Measurements from ENCODE around the gene CELF5. TPM values are rescaled to one million over a fixed set of nuclear protein-coding genes. Genes with fewer than 3 reads are reported as not detected.
"Not testable (repeated sequence)": the region's sequence is repeated elsewhere in the genome, so short reads cannot be mapped to it uniquely, and the experiment has no call there.

CELF5 gene
- polyA plus RNA-seq, 1 donor from 2014 or later: not detected

DNA sequence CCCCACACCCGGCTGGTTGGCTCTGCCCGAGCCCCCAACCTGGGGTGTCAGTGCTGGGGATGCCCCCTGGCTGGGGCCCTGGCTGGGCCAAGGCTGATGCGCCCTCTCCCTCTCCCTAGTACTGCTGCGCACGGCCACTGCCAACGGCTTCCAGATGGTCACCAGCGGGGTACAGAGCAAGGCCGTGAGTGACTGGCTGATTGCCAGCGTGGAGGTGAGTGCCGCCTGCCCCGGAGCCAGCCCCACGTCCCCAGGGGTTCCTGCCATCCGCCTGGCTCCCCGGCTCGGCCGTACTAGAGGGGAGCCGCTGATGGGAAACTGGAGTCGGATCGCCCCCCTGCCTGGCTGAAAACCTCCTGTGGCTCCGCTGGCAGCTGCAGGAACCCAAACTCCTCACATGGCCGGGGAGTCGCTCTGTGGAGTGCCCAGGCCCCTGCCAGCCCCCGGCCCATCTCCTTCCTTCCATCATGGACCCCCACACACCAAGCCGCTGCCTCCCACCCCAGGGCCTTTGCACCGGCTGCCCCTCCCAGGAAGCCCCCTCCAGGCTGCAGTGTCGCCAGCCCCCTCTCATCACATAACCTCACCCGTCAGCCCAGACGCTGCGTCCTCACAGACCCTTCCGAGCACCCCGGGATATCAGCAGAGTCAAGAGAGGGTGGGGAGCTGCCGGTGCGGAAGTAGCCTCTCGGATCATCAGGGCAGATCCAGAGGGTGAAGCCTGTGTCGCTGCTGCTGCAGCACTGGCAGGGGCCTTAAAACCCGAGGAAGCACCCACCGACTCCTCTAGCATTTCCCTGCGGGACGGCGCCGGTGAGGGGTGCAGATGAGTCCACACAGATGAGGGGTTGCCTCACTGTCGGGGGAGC, 28.2 kb upstream of the CELF5 start:
- Mint-ChIP-seq H3K36me3 (peaks cover 4% of the 10 kb centered on the region), H3K9me3 (no peaks in the 10 kb centered on the region), H3K27me3 (no peaks in the 10 kb centered on the region), H3K27ac (no peak overlapping the region), H3K4me1 (no peaks in the 10 kb centered on the region), H3K4me3 (no peak overlapping the region)

GRCh38 chr19:3196933-3197205, 27.6 kb upstream of the CELF5 start:
- H3K36me3 Mint-ChIP-seq: peaks cover 4% of the 10 kb centered on the region
- H3K9me3 Mint-ChIP-seq: no peaks in the 10 kb centered on the region
- H3K4me1 Mint-ChIP-seq: no peaks in the 10 kb centered on the region
- H3K4me3 Mint-ChIP-seq: peak overlapping the region in 1 of 4 donors; percentile 29
- H3K27me3 Mint-ChIP-seq: no peaks in the 10 kb centered on the region
- H3K27ac Mint-ChIP-seq: no peak overlapping the region

DNA sequence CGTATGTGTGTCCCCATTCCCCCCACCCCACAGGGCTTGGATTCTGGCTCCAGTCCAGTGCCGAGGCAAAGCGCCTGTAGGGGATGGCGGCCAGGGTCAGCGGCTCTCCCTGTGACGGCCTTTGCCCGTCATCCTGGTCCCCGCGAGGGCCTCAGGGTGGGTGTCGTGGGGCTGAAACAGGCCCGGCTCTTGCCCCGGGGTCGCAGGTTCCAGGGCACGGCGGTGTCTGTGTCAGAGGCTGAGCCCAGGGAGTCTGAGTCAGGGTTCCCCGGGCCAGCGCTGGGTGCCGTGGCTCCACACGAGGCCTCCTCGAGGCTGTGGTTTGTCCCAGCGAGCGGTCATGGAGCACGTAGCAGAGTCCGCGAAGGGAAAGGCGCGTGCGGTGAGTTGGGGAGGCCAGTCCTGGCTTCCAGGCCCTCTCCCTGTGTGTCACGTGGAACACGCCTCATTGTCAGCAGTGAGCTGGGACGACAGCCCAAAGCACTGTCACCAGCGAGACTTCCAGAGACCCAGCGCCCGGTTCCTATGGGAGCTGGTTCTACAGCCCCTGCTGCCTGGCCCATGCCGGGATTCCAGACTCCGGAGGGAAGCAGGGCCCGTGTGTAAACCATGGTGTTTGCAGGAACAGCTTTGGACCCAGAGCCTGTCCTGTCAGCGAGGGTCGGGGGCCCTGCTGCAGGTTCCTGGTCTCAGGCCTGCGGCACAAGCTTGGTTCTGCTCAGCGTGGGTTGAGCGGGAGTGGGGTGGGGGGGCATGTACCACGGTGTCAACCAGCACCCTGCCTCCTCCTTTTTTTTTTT, 25.4 kb upstream of the CELF5 start:
- H3K36me3 Mint-ChIP-seq: peaks cover 4% of the 10 kb centered on the region
- no peaks in the 10 kb centered on the region for H3K4me1 Mint-ChIP-seq
- H3K4me3 Mint-ChIP-seq: no peak overlapping the region
- no peak overlapping the region for H3K27ac Mint-ChIP-seq
- H3K27me3 Mint-ChIP-seq: no peaks in the 10 kb centered on the region
- no peaks in the 10 kb centered on the region for H3K9me3 Mint-ChIP-seq

DNA sequence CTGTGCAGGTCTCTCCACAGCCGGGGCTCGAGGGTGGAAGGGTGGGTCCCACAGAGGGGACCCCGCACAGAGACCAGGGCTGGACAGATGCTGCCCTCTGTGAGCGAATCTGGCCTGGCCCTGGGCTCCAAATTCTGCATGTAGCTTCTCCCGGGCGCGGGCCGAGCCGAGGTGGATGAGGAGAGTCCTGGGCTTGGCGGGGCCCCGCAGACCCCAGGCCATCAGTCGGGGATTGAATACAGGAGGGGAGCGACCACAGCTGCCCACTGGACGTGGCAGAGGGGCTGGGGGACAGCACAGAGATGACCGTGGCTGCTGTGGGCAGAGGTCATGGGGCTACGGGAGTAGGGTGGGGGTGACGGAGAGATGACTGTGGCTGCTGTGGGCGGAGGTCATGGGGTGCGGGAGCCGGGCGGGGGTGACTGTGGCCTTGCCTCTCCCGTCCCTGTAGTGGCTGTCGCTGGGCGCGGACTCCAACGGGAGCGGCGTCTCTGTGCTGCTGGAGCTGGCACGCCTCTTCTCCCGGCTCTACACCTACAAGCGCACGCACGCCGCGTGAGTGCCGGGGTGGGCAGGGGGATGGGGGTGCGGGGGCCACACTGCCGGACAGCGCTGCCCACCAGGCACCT, 23.3 kb upstream of the CELF5 start:
- H3K4me3 Mint-ChIP-seq: no peak overlapping the region
- no peak overlapping the region for H3K27ac Mint-ChIP-seq
- no peaks in the 10 kb centered on the region for H3K36me3 Mint-ChIP-seq
- H3K27me3 Mint-ChIP-seq: no peaks in the 10 kb centered on the region
- H3K4me1 Mint-ChIP-seq: no peaks in the 10 kb centered on the region
- H3K9me3 Mint-ChIP-seq: no peaks in the 10 kb centered on the region

GRCh38 chr19:3201911-3202310, 22.6 kb upstream of the CELF5 start:
- no peaks in the 10 kb centered on the region for H3K27me3 Mint-ChIP-seq
- no peaks in the 10 kb centered on the region for H3K36me3 Mint-ChIP-seq
- H3K9me3 Mint-ChIP-seq: no peaks in the 10 kb centered on the region
- H3K4me3 Mint-ChIP-seq: no peak overlapping the region
- H3K27ac Mint-ChIP-seq: no peak overlapping the region
- no peaks in the 10 kb centered on the region for H3K4me1 Mint-ChIP-seq

- H3K27me3 Mint-ChIP-seq: no peaks in the 10 kb centered on the region
- H3K27ac Mint-ChIP-seq: no peak overlapping the region
- no peaks in the 10 kb centered on the region for H3K36me3 Mint-ChIP-seq
- no peaks in the 10 kb centered on the region for H3K9me3 Mint-ChIP-seq
- H3K4me1 Mint-ChIP-seq: no peaks in the 10 kb centered on the region
- H3K4me3 Mint-ChIP-seq: no peak overlapping the region
Measured at GRCh38 chr19:3202346-3202745, 22.1 kb upstream of the CELF5 start.

DNA sequence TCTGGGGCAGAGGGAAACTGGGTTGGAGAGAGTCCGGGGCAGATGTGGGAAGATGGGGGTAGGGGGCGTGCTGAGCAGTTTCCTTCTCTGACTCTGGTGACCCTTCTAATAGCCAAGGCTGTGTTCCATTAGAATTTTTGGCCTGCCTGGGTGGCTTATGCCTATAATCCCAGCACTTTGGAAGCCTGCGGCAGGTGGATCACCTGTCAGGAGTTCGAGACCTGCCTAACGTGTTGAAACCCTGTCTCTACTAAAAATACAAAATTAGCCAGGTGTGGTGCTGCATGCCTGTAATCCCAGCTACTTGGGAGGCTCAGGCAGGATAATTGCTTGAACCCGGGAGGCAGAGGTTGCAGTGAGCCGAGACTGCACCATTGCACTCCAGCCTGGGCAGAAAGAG, 21.6 kb upstream of the CELF5 start:
- H3K27ac Mint-ChIP-seq, H3K4me1 Mint-ChIP-seq, H3K36me3 Mint-ChIP-seq, H3K27me3 Mint-ChIP-seq, H3K9me3 Mint-ChIP-seq, H3K4me3 Mint-ChIP-seq: not testable (repeated sequence)

DNA sequence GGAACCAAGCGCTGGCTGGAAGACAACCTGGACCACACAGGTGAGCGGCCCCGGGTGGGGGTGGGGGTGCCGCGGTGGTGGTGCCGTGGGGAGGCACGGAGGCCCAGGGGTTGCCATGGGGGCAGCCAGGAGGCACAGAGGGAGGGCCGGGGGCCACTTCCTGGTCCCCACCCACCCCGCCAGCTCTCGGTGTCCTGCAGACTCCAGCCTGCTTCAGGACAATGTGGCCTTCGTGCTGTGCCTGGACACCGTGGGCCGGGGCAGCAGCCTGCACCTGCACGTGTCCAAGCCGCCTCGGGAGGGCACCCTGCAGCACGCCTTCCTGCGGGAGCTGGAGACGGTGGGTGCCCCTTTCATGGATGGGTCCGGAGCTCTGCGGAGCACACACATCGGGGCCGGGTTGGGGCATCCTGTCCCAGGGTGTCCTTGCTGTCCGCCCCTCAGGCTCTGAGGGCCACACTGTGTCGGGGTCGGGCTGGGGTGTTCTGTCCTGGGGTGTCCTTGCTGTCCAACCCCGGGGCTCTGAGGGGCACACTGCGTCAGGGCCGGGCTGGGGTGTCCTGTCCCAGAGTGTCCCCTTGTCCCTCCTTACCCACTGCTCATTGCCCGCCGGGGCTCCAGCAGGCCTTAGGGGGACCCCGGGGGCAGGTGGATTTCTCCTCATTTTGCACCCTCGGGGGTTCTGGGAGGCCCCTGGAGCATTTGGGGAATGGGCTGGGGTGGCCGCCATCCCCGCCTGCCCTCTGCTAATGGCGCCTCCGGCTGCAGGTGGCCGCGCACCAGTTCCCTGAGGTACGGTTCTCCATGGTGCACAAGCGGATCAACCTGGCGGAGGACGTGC, 20.4 kb upstream of the CELF5 start:
- H3K27ac Mint-ChIP-seq: no peak overlapping the region
- H3K4me3 Mint-ChIP-seq: no peak overlapping the region
- no peaks in the 10 kb centered on the region for H3K27me3 Mint-ChIP-seq
- H3K9me3 Mint-ChIP-seq: no peaks in the 10 kb centered on the region
- H3K36me3 Mint-ChIP-seq: no peaks in the 10 kb centered on the region
- no peaks in the 10 kb centered on the region for H3K4me1 Mint-ChIP-seq

DNA sequence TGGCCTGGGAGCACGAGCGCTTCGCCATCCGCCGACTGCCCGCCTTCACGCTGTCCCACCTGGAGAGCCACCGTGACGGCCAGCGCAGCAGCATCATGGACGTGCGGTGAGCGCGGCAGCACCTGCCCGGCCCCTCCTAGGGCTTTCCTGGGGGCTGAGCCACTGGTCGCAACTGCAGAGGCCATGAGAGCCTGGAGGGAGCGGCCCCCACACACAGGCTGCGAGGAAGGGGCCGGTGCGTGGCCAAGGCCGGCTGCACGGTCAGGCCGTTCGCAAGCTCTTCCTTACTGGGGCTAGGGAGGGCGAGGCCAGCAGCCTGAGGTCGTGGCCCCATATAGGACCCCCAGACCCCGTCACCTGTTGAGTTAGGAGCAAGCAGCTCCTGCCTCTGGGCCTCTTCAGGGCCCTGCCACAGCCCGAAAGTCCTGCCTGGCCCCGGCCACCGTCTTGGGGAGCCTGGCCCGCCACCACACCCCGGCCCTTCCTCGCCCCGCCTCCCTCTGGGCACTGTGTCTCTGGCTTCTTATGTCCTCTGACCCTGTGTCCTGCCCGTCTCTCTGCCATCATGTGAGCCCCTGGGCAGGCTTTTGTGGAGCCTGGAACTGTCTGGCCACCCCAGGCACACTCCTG, 19.7 kb upstream of the CELF5 start:
- no peaks in the 10 kb centered on the region for H3K36me3 Mint-ChIP-seq
- peaks cover 0 to 4% (median 0%) of the 10 kb centered on the region in 3 donors for H3K4me1 Mint-ChIP-seq
- H3K27me3 Mint-ChIP-seq: no peaks in the 10 kb centered on the region
- H3K9me3 Mint-ChIP-seq: no peaks in the 10 kb centered on the region
- H3K4me3 Mint-ChIP-seq: no peak overlapping the region
- no peak overlapping the region for H3K27ac Mint-ChIP-seq

GRCh38 chr19:3206216-3206953, 18.1 kb upstream of the CELF5 start:
- H3K4me3 Mint-ChIP-seq: no peak overlapping the region

DNA sequence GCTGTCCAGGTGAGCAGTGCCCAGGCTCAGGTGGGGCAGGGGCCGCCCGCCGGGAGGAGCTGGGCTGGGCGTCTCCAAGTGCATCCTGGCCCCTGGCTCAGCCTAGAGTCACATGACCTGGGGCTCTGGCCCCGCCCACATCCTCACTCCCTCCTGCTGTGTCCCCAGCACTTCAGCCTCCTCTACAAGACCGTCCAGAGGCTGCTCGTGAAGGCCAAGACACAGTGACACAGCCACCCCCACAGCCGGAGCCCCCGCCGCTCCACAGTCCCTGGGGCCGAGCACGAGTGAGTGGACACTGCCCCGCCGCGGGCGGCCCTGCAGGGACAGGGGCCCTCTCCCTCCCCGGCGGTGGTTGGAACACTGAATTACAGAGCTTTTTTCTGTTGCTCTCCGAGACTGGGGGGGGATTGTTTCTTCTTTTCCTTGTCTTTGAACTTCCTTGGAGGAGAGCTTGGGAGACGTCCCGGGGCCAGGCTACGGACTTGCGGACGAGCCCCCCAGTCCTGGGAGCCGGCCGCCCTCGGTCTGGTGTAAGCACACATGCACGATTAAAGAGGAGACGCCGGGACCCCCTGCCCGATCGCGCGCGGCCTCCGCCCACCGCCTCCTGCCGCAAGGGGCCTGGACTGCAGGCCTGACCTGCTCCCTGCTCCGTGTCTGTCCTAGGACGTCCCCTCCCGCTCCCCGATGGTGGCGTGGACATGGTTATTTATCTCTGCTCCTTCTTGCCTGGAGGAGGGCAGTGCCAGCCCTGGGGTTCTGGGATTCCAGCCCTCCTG, 16.8 kb upstream of the CELF5 start:
- Mint-ChIP-seq H3K9me3 (no peaks in the 10 kb centered on the region), H3K36me3 (peaks cover 2% of the 10 kb centered on the region), H3K4me3 (no peak overlapping the region), H3K27me3 (no peaks in the 10 kb centered on the region), H3K27ac (no peak overlapping the region), H3K4me1 (peaks cover 0 to 4% (median 1%) of the 10 kb centered on the region in 3 donors)

More at GRCh38 chr19:3206216-3206953, 18.1 kb upstream of the CELF5 start:
- peaks cover 2% of the 10 kb centered on the region for H3K36me3 Mint-ChIP-seq
- no peak overlapping the region for H3K27ac Mint-ChIP-seq
- peaks cover 0 to 4% (median 0%) of the 10 kb centered on the region in 3 donors for H3K4me1 Mint-ChIP-seq
- no peaks in the 10 kb centered on the region for H3K9me3 Mint-ChIP-seq
- H3K27me3 Mint-ChIP-seq: no peaks in the 10 kb centered on the region

GRCh38 chr19:3208317-3209207, 15.9 kb upstream of the CELF5 start:
- H3K4me3 Mint-ChIP-seq: no peak overlapping the region
- peaks cover 2% of the 10 kb centered on the region for H3K36me3 Mint-ChIP-seq
- no peaks in the 10 kb centered on the region for H3K9me3 Mint-ChIP-seq
- no peak overlapping the region for H3K27ac Mint-ChIP-seq
- peaks cover 0 to 4% (median 1%) of the 10 kb centered on the region in 3 donors for H3K4me1 Mint-ChIP-seq
- no peaks in the 10 kb centered on the region for H3K27me3 Mint-ChIP-seq
